Progenitor cell of endocrine pancreas (in vitro differentiated cells): ENCODE data around the gene SLK. TPM values are rescaled to one million over a fixed set of nuclear protein-coding genes. Genes with fewer than 3 reads are reported as not detected.
A peak's percentile ranks its signal among the peaks of the same experiment; 100 is the strongest.

Experiments used
- DNase-seq: peaks from one replicate; pipeline ENCODE4 v3.0.0; 2021; ENCODE audit warnings: low spot score; ENCODE audit not compliant: unreplicated experiment
- H3K27ac Mint-ChIP-seq: 2 replicates; pipeline ENCODE4 v1.8.0; 2021; ENCODE audit warnings: mild to moderate bottlenecking, moderate library complexity, mixed read lengths
- H3K27me3 Mint-ChIP-seq: 2 replicates; pipeline ENCODE4 v1.8.0; 2021; ENCODE audit warnings: mixed read lengths
- H3K36me3 Mint-ChIP-seq: 2 replicates; pipeline ENCODE4 v1.8.0; 2022; ENCODE audit warnings: mixed read lengths; ENCODE audit not compliant: insufficient read depth
- H3K4me1 Mint-ChIP-seq: 2 replicates; pipeline ENCODE4 v1.8.0; 2021; ENCODE audit warnings: low read depth, mixed read lengths
- H3K4me3 Mint-ChIP-seq: 2 replicates; pipeline ENCODE4 v1.8.0; 2021; ENCODE audit warnings: low read depth, mild to moderate bottlenecking, moderate library complexity, mixed read lengths
- H3K9me3 Mint-ChIP-seq: 2 replicates; pipeline ENCODE4 v1.8.0; 2021; ENCODE audit warnings: low read depth, mixed read lengths
- total RNA-seq: library from RNA; stranded (reverse); gene quantifications from 2 replicates; pipeline ENCODE4 v1.2.1, GENCODE V29; 2021
- TF ChIP-seq, protein P1 (sequence below): fragments of 200-600 bp; sonication (generic); IDR thresholded peaks from one replicate; pipeline ENCODE4 v1.5.0; 2021; ENCODE audit warnings: antibody characterized with exemption, mild to moderate bottlenecking; ENCODE audit not compliant: unreplicated experiment

SLK gene
- total RNA-seq, 1 donor from 2014 or later, result 29.8 TPM

DNA sequence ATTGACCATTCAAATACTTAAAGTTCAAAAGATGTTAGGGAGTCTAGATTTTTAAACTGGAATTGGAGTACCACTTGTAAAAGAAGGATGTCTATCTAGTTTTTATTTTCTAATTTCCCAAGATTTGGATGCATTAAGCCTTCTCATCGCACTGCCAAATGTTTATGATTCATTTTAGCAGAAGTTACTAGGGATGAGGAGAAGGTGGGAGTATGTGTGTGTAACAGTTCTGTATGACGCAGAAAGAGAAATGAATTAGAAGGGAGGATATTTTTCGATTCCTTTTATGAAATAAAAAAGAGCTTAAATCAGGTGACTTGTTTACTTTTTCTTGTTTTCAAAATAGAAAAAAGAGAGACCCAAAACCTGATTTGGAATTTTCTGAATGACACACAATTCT lies 6.8 kb upstream of the SLK start:
- Mint-ChIP-seq H3K9me3 (peaks cover 3% of the 10 kb centered on the region), H3K27me3 (peaks cover 8% of the 10 kb centered on the region), H3K4me3 (no peak overlapping the region), H3K36me3 (no peaks in the 10 kb centered on the region), H3K27ac (no peak overlapping the region), H3K4me1 (no peaks in the 10 kb centered on the region)
- TF ChIP-seq, protein P1, sequence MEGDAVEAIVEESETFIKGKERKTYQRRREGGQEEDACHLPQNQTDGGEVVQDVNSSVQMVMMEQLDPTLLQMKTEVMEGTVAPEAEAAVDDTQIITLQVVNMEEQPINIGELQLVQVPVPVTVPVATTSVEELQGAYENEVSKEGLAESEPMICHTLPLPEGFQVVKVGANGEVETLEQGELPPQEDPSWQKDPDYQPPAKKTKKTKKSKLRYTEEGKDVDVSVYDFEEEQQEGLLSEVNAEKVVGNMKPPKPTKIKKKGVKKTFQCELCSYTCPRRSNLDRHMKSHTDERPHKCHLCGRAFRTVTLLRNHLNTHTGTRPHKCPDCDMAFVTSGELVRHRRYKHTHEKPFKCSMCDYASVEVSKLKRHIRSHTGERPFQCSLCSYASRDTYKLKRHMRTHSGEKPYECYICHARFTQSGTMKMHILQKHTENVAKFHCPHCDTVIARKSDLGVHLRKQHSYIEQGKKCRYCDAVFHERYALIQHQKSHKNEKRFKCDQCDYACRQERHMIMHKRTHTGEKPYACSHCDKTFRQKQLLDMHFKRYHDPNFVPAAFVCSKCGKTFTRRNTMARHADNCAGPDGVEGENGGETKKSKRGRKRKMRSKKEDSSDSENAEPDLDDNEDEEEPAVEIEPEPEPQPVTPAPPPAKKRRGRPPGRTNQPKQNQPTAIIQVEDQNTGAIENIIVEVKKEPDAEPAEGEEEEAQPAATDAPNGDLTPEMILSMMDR, result no peak
- no peak for DNase-seq

DNA sequence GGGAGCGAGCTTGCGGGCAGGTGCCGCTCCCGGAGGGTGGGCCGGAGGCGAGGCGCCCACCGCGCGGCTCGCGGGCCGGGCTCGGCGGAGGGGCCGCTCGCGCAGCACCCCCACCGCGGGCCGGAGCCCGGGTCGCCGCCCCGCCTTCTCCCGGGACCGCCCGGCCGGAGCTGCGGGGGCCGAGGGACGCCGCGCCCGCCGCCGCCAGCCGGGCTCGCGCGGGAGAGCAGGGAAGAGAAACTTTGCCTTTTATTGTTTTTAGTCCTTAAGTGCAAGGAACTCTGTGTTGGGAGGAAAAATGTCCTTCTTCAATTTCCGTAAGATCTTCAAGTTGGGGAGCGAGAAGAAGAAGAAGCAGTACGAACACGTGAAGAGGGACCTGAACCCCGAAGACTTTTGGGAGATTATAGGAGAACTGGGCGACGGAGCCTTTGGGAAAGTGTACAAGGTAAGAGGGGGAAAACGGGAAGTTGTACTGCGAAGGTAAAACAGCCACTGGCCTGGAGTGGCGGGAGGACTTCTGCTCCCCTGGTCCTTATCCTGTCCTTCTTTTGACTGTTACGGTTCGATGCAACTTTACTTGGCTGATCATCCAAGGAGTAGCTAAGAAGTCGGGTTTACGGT lies 620 bp downstream of the SLK start:
- Mint-ChIP-seq H3K27me3 (no peaks in the 10 kb centered on the region), H3K9me3 (no peaks in the 10 kb centered on the region), H3K36me3 (no peaks in the 10 kb centered on the region), H3K4me1 (peaks cover 21% of the 10 kb centered on the region), H3K27ac (peak overlapping the region; percentile 94), H3K4me3 (peak overlapping the region; percentile 92)
- TF ChIP-seq, protein P1, result no peak
- DNase-seq, result no peak

- TF ChIP-seq, protein P1, result no peak
- peaks cover 21% of the 10 kb centered on the region for H3K4me1 Mint-ChIP-seq
- H3K27me3 Mint-ChIP-seq, result no peaks in the 10 kb centered on the region
- H3K9me3 Mint-ChIP-seq, result no peaks in the 10 kb centered on the region
- DNase-seq, result no peak
- H3K27ac Mint-ChIP-seq, result peak overlapping the region; percentile 94
- no peaks in the 10 kb centered on the region for H3K36me3 Mint-ChIP-seq
- H3K4me3 Mint-ChIP-seq, result peak overlapping the region; percentile 92
These were observed 1.8 kb downstream of the SLK start for GRCh38 chr10:103968441-103969391.

DNA sequence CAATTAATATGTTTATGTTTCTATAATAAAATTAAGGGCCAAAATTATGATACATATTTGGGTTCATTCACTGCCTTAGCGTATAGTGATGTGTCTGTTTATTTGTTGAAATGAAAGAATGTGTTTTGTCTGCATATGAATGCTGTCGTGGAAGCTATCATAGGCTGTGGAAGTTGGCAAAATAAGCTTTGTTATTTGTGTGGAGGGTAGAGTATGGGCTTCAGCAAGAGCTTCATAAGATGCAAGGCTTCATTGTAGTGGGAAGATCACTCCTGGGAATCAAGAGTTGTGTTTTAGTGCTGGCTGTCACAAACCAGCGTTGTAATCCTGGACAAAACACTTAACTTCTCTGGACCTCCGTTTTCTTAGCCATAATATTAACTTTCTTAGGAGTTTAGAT lies 2.5 kb downstream of the SLK start:
- Mint-ChIP-seq H3K4me3 (peak overlapping the region; percentile 92), H3K36me3 (peaks cover 2% of the 10 kb centered on the region), H3K4me1 (peaks cover 21% of the 10 kb centered on the region), H3K27me3 (no peaks in the 10 kb centered on the region), H3K27ac (peak overlapping the region; percentile 65), H3K9me3 (peaks cover 3% of the 10 kb centered on the region)
- TF ChIP-seq, protein P1, result no peak
- no peak for DNase-seq

- Mint-ChIP-seq H3K36me3 (peaks cover 5% of the 10 kb centered on the region), H3K27ac (no peak overlapping the region), H3K27me3 (no peaks in the 10 kb centered on the region), H3K9me3 (peaks cover 5% of the 10 kb centered on the region), H3K4me1 (peaks cover 21% of the 10 kb centered on the region), H3K4me3 (peak overlapping the region; percentile 92)
- DNase-seq, result no peak
- TF ChIP-seq, protein P1, result no peak
These were observed 3.1 kb downstream of the SLK start for GRCh38 chr10:103969857-103970627.
